ENCODE results near the gene PLCB2.

PLCB2 gene

DNA sequence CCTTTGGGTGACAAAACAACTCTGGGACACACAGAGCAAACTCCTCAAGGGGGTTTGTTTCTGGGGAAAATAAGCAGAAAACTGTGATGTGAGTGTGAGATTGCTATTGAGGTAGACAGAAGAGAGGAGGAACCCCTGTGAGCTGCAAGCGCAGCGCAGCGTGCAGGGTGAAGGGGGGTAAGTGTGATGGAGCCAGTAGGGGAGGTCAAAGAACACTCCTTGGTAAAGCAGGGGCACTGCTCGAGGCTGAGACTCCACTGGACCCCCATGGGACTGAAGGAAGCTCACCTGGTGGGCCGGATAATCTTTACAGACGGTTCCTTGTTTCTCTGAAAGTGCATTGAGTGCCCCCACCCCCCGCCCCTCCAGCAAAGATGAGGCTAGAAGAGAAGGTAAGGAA, 23.3 kb upstream of the PLCB2 start:
- TF ChIP-seq, protein P1, sequence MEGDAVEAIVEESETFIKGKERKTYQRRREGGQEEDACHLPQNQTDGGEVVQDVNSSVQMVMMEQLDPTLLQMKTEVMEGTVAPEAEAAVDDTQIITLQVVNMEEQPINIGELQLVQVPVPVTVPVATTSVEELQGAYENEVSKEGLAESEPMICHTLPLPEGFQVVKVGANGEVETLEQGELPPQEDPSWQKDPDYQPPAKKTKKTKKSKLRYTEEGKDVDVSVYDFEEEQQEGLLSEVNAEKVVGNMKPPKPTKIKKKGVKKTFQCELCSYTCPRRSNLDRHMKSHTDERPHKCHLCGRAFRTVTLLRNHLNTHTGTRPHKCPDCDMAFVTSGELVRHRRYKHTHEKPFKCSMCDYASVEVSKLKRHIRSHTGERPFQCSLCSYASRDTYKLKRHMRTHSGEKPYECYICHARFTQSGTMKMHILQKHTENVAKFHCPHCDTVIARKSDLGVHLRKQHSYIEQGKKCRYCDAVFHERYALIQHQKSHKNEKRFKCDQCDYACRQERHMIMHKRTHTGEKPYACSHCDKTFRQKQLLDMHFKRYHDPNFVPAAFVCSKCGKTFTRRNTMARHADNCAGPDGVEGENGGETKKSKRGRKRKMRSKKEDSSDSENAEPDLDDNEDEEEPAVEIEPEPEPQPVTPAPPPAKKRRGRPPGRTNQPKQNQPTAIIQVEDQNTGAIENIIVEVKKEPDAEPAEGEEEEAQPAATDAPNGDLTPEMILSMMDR (IDR thresholded peaks at IDR 0.05; ENCODE audit: insufficient read depth, low read depth, low read length, missing control alignments) = no peak

DNA sequence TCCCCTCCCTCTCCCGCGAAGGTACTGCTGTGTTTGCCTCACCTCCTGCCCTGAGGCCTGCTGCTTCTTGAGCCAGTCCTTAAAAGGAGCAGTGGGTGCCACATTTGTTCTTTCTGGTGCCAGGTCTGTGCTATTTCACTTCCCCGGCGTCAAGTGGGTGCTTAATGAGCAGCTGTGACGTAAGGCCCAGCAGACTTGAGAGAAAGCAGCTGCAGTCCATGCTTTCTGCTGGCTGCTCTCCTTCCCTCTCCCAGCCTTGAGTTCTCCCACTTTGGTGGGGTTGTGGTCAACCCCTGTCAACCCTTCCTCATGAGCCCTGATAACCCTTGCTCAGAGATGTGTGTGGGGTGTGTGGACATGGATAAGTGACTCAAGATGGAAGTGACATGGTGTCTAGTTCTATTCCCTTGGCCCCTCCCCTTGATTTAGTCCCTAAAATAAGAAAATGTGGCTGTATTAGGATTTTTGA, 22.7 kb upstream of the PLCB2 start:
- DNase-seq (ENCODE audit: low read depth) = no peak
- no peak overlapping the region for H3K4me3 ChIP-seq (ENCODE audit: low read length)
- TF ChIP-seq, protein P1 (IDR thresholded peaks at IDR 0.05; ENCODE audit: insufficient read depth, low read depth, low read length, missing control alignments) = no peak

More for the DNA sequence above, 23.3 kb upstream of the PLCB2 start:
- DNase-seq (ENCODE audit: low read depth) = no peak
- no peak overlapping the region for H3K4me3 ChIP-seq (ENCODE audit: low read length)

- no peak for DNase-seq (ENCODE audit: low read depth)
Measured at GRCh38 chr15:40329804-40330203, 22.1 kb upstream of the PLCB2 start.

GRCh38 chr15:40328751-40329150, 21.0 kb upstream of the PLCB2 start:
- TF ChIP-seq, protein P1 (IDR thresholded peaks at IDR 0.05; ENCODE audit: insufficient read depth, low read depth, low read length, missing control alignments) = no peak

More at GRCh38 chr15:40329804-40330203, 22.1 kb upstream of the PLCB2 start:
- TF ChIP-seq, protein P1 (IDR thresholded peaks at IDR 0.05; ENCODE audit: insufficient read depth, low read depth, low read length, missing control alignments) = no peak
- no peak overlapping the region for H3K4me3 ChIP-seq (ENCODE audit: low read length)

GRCh38 chr15:40328176-40328575, 20.4 kb upstream of the PLCB2 start:
- TF ChIP-seq, protein P1 (IDR thresholded peaks at IDR 0.05; ENCODE audit: insufficient read depth, low read depth, low read length, missing control alignments) = no peak
- no peak overlapping the region for H3K4me3 ChIP-seq (ENCODE audit: low read length)
- DNase-seq (ENCODE audit: low read depth) = no peak

More at GRCh38 chr15:40328751-40329150, 21.0 kb upstream of the PLCB2 start:
- DNase-seq (ENCODE audit: low read depth) = no peak
- H3K4me3 ChIP-seq (ENCODE audit: low read length) = no peak overlapping the region

GRCh38 chr15:40327457-40327856, 19.7 kb upstream of the PLCB2 start:
- TF ChIP-seq, protein P1 (IDR thresholded peaks at IDR 0.05; ENCODE audit: insufficient read depth, low read depth, low read length, missing control alignments) = no peak
- no peak for DNase-seq (ENCODE audit: low read depth)
- no peak overlapping the region for H3K4me3 ChIP-seq (ENCODE audit: low read length)

GRCh38 chr15:40325700-40326099, 18.0 kb upstream of the PLCB2 start:
- H3K4me3 ChIP-seq (ENCODE audit: low read length) = no peak overlapping the region
- TF ChIP-seq, protein P1 (IDR thresholded peaks at IDR 0.05; ENCODE audit: insufficient read depth, low read depth, low read length, missing control alignments) = no peak
- no peak for DNase-seq (ENCODE audit: low read depth)
